Vagina (tissue), 2 donors: ENCODE measurements around the gene CEP120.
"Not testable (repeated sequence)": the region's sequence is repeated elsewhere in the genome, so short reads cannot be mapped to it uniquely, and the experiment has no call there.

Experiments used
- POLR2A ChIP-seq, 2 donors: fragments of 450-650 bp; IDR thresholded peaks; one replicate each; pipeline ENCODE4 v1.6.1; 2017; ENCODE audit warnings: antibody characterized with exemption in 2 of 2, mild to moderate bottlenecking in 2 of 2, moderate library complexity in 2 of 2
- TF ChIP-seq, protein P1 (sequence below), 3 experiments: fragments of 450-650 bp in 2 of 3; fragments of 200-600 bp in 1 of 3; sonication (generic) in 1 of 3; IDR thresholded peaks; one replicate each; pipeline ENCODE4 v1.5.1; 2017 to 2019; ENCODE audit warnings: antibody characterized with exemption in 3 of 3, mild to moderate bottlenecking in 2 of 3, moderate library complexity in 2 of 3

DNA sequence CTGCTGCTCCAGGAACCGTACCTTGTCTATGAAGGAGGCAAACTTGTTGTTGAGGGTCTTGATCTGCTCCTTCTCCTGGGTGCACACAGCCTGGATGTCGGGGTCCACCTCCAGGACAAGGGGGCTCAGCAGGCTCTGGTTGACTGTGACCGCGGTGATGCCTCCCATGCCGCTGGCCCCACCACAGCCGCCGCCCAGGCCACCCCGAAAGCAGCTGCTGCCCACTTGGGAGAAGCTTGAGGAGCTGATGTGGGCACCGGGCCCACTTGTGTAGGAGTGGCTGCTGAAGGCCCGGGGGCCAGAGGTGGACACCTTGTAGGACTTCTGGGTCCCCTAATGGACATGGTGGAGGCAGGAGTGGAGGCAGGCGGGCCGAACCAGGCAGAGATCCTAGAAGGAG, 21.2 kb downstream of the CEP120 start:
- not testable (repeated sequence) for TF ChIP-seq POLR2A (IDR thresholded peaks at IDR 0.05)
- TF ChIP-seq, protein P1, sequence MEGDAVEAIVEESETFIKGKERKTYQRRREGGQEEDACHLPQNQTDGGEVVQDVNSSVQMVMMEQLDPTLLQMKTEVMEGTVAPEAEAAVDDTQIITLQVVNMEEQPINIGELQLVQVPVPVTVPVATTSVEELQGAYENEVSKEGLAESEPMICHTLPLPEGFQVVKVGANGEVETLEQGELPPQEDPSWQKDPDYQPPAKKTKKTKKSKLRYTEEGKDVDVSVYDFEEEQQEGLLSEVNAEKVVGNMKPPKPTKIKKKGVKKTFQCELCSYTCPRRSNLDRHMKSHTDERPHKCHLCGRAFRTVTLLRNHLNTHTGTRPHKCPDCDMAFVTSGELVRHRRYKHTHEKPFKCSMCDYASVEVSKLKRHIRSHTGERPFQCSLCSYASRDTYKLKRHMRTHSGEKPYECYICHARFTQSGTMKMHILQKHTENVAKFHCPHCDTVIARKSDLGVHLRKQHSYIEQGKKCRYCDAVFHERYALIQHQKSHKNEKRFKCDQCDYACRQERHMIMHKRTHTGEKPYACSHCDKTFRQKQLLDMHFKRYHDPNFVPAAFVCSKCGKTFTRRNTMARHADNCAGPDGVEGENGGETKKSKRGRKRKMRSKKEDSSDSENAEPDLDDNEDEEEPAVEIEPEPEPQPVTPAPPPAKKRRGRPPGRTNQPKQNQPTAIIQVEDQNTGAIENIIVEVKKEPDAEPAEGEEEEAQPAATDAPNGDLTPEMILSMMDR (IDR thresholded peaks at IDR 0.05), result not testable (repeated sequence)
